WERI-Rb-1 (cell line): ENCODE results near the gene RABGAP1L.

ENCODE experiments used
- DNase-seq: peaks from one replicate; pipeline ENCODE4 v3.0.0-alpha.2; 2020
- H3K27ac ChIP-seq: fragments of 250-450 bp; sonication (Bioruptor Pico); 2 replicates; pipeline ENCODE4 v1.5.1; 2020; ENCODE audit warnings: mild to moderate bottlenecking, moderate library complexity
- H3K27me3 ChIP-seq: fragments of 250-450 bp; sonication (Bioruptor Pico); 2 replicates; pipeline ENCODE4 v1.5.1; 2021; ENCODE audit warnings: mild to moderate bottlenecking, low read depth, moderate library complexity; ENCODE audit not compliant: insufficient read depth, severe bottlenecking
- H3K36me3 ChIP-seq: fragments of 250-450 bp; sonication (Bioruptor Pico); 2 replicates; pipeline ENCODE4 v1.5.1; 2020; ENCODE audit warnings: mild to moderate bottlenecking, moderate library complexity
- H3K4me3 ChIP-seq: 2 replicates; pipeline ENCODE4 v1.5.1; 2011; ENCODE audit warnings: low read depth, mild to moderate bottlenecking, control low read depth, low read length
- H3K9me3 ChIP-seq: fragments of 250-450 bp; sonication (Bioruptor Pico); 2 replicates; pipeline ENCODE4 v1.5.1; 2021; ENCODE audit warnings: mild to moderate bottlenecking, moderate library complexity; ENCODE audit not compliant: severe bottlenecking
- CTCF ChIP-seq: IDR thresholded peaks from 2 replicates; pipeline ENCODE4 v1.5.1; 2011; ENCODE audit warnings: low read depth, mild to moderate bottlenecking, control low read depth, inconsistent platforms, low read length

Gene RABGAP1L

GRCh38 chr1:174928541-174928940 lies 769.2 kb downstream of the RABGAP1L start:
- Histone ChIP-seq H3K4me3 (no peak overlapping the region), H3K27me3 (no peaks in the 10 kb centered on the region), H3K27ac (no peak overlapping the region), H3K36me3 (no peaks in the 10 kb centered on the region), H3K9me3 (no peaks in the 10 kb centered on the region)
- TF ChIP-seq CTCF: no peak
- no peak for DNase-seq

GRCh38 chr1:174931214-174931613 lies 771.9 kb downstream of the RABGAP1L start:
- no peak overlapping the region for H3K27ac ChIP-seq

GRCh38 chr1:174932587-174932986 lies 773.3 kb downstream of the RABGAP1L start:
- Histone ChIP-seq H3K36me3 (no peaks in the 10 kb centered on the region), H3K4me3 (no peak overlapping the region), H3K27ac (no peak overlapping the region), H3K9me3 (no peaks in the 10 kb centered on the region), H3K27me3 (no peaks in the 10 kb centered on the region)
- DNase-seq: no peak
- no peak for TF ChIP-seq CTCF

More at GRCh38 chr1:174931214-174931613, 771.9 kb downstream of the RABGAP1L start:
- no peak overlapping the region for H3K4me3 ChIP-seq
- no peak for DNase-seq
- H3K9me3 ChIP-seq: no peaks in the 10 kb centered on the region
- H3K27me3 ChIP-seq: no peaks in the 10 kb centered on the region
- no peaks in the 10 kb centered on the region for H3K36me3 ChIP-seq
- TF ChIP-seq CTCF: no peak

- no peak for TF ChIP-seq CTCF
- DNase-seq: no peak
- H3K4me3 ChIP-seq: no peak overlapping the region
- no peaks in the 10 kb centered on the region for H3K36me3 ChIP-seq
- no peak overlapping the region for H3K27ac ChIP-seq
- no peaks in the 10 kb centered on the region for H3K27me3 ChIP-seq
- H3K9me3 ChIP-seq: no peaks in the 10 kb centered on the region
These were observed 776.8 kb downstream of the RABGAP1L start for GRCh38 chr1:174935961-174936727.

GRCh38 chr1:174938281-174939007 lies 779.1 kb downstream of the RABGAP1L start:
- Histone ChIP-seq H3K36me3 (no peaks in the 10 kb centered on the region), H3K4me3 (no peak overlapping the region), H3K9me3 (no peaks in the 10 kb centered on the region), H3K27ac (no peak overlapping the region), H3K27me3 (no peaks in the 10 kb centered on the region)
- DNase-seq: no peak
- no peak for TF ChIP-seq CTCF
